ENCODE results near the gene PUM2.
"Not testable (repeated sequence)": the region's sequence is repeated elsewhere in the genome, so short reads cannot be mapped to it uniquely, and the experiment has no call there.

Gene PUM2

GRCh38 chr2:20371323-20372025 is 20.8 kb upstream of the PUM2 start:
- Histone ChIP-seq H3K36me3 (0 out of 22 replicates have a peak, but pooled peaks cover 0 to 4% (median 0%) of the 10 kb centered on the region in 11 experiments), H3K4me3 (no peak overlapping the region), H3K4me2 (no peak overlapping the region)

GRCh38 chr2:20370191-20370590 is 19.5 kb upstream of the PUM2 start:
- H3K4me3 ChIP-seq: no peak overlapping the region
- H3K4me2 ChIP-seq: no peak overlapping the region
- 0 out of 22 replicates have a peak, but pooled peaks cover 0 to 4% (median 0%) of the 10 kb centered on the region in 11 experiments for H3K36me3 ChIP-seq
- H3K27me3 ChIP-seq: no peaks in the 10 kb centered on the region
- no peak overlapping the region for H3K27ac ChIP-seq
- TF ChIP-seq Cebpa-rat (IDR thresholded peaks at IDR 0.05): no peak
- H3K9me3 ChIP-seq (replicated peaks in 1 of 11): peaks cover 13 to 28% (median 23%) of the 10 kb centered on the region in 11 experiments
- peaks cover 0 to 16% (median 0%) of the 10 kb centered on the region in 10 experiments; a peak in 8 of 20 replicates for H3K4me1 ChIP-seq
- H3K9ac ChIP-seq: no peak overlapping the region
- H4K20me1 ChIP-seq: no peaks in the 10 kb centered on the region

More at GRCh38 chr2:20371323-20372025, 20.8 kb upstream of the PUM2 start:
- H3K9ac ChIP-seq: no peak overlapping the region
- H3K27ac ChIP-seq: no peak overlapping the region
- no peak for TF ChIP-seq Cebpa-rat (IDR thresholded peaks at IDR 0.05)
- H3K4me1 ChIP-seq: peaks cover 0 to 3% (median 0%) of the 10 kb centered on the region in 10 experiments; a peak in 4 of 20 replicates
- no peaks in the 10 kb centered on the region for H4K20me1 ChIP-seq
- H3K9me3 ChIP-seq (replicated peaks in 1 of 11): peaks cover 13 to 28% (median 23%) of the 10 kb centered on the region in 11 experiments
- no peaks in the 10 kb centered on the region for H3K27me3 ChIP-seq

- Histone ChIP-seq H3K4me3 (no peak overlapping the region), H3K36me3 (0 out of 22 replicates have a peak, but pooled peaks cover 0 to 4% (median 0%) of the 10 kb centered on the region in 11 experiments), H3K9me3 (replicated peaks in 1 of 11) (peaks cover 13 to 28% (median 23%) of the 10 kb centered on the region in 11 experiments), H3K27ac (no peak overlapping the region), H4K20me1 (no peaks in the 10 kb centered on the region), H3K9ac (no peak overlapping the region), H3K27me3 (no peaks in the 10 kb centered on the region), H3K4me1 (peaks cover 0 to 24% (median 0%) of the 10 kb centered on the region in 10 experiments; a peak in 8 of 20 replicates), H3K4me2 (no peak overlapping the region)
- no peak for TF ChIP-seq Cebpa-rat (IDR thresholded peaks at IDR 0.05)
Observed at GRCh38 chr2:20369366-20369765, 18.7 kb upstream of the PUM2 start.

GRCh38 chr2:20368706-20369105 is 18.1 kb upstream of the PUM2 start:
- TF ChIP-seq Cebpa-rat (IDR thresholded peaks at IDR 0.05): no peak
- H3K4me2 ChIP-seq: no peak overlapping the region
- H3K27ac ChIP-seq: no peak overlapping the region
- H3K27me3 ChIP-seq: no peaks in the 10 kb centered on the region
- H3K36me3 ChIP-seq: 0 out of 22 replicates have a peak, but pooled peaks cover 0 to 4% (median 0%) of the 10 kb centered on the region in 11 experiments
- H4K20me1 ChIP-seq: no peaks in the 10 kb centered on the region
- H3K4me3 ChIP-seq: no peak overlapping the region
- no peak overlapping the region for H3K9ac ChIP-seq
- peaks cover 0 to 31% (median 0%) of the 10 kb centered on the region in 10 experiments; a peak in 8 of 20 replicates for H3K4me1 ChIP-seq
- peaks cover 13 to 28% (median 23%) of the 10 kb centered on the region in 11 experiments for H3K9me3 ChIP-seq (replicated peaks in 1 of 11)

- not testable (repeated sequence) for H3K4me2 ChIP-seq, H3K27me3 ChIP-seq, H4K20me1 ChIP-seq, H3K36me3 ChIP-seq, H3K9ac ChIP-seq, H3K4me3 ChIP-seq, H3K27ac ChIP-seq
- H3K9me3 ChIP-seq (replicated peaks in 1 of 11): peaks cover 13 to 28% (median 23%) of the 10 kb centered on the region in 11 experiments
- H3K4me1 ChIP-seq: peaks cover 0 to 38% (median 0%) of the 10 kb centered on the region in 10 experiments; a peak in 8 of 20 replicates
Observed at GRCh38 chr2:20367929-20368328, 17.3 kb upstream of the PUM2 start.

- peak overlapping the region in 2 of 11 experiments; percentile 77 to 87; a peak in 2 of 22 replicates for H3K4me2 ChIP-seq
- H3K4me3 ChIP-seq: no peak overlapping the region
- H3K27ac ChIP-seq: no peak overlapping the region; a peak in 1 of 22 replicates
- H3K27me3 ChIP-seq: no peaks in the 10 kb centered on the region
- TF ChIP-seq Cebpa-rat (IDR thresholded peaks at IDR 0.05): no peak
- peaks cover 13 to 28% (median 23%) of the 10 kb centered on the region in 11 experiments for H3K9me3 ChIP-seq (replicated peaks in 1 of 11)
- H3K4me1 ChIP-seq: peaks cover 0 to 48% (median 0%) of the 10 kb centered on the region in 10 experiments; a peak in 8 of 20 replicates
- H3K36me3 ChIP-seq: 0 out of 22 replicates have a peak, but pooled peaks cover 0 to 4% (median 0%) of the 10 kb centered on the region in 11 experiments
- no peaks in the 10 kb centered on the region for H4K20me1 ChIP-seq
- no peak overlapping the region for H3K9ac ChIP-seq
Observed at GRCh38 chr2:20366672-20367116, 16.1 kb upstream of the PUM2 start.

GRCh38 chr2:20365249-20365817 is 14.7 kb upstream of the PUM2 start:
- H3K4me3 ChIP-seq: no peak overlapping the region

GRCh38 chr2:20363578-20363977 is 12.9 kb upstream of the PUM2 start:
- H3K9me3 ChIP-seq (replicated peaks in 1 of 11): peaks cover 12 to 21% (median 18%) of the 10 kb centered on the region in 11 experiments
- H3K4me2 ChIP-seq: peak overlapping the region in 2 of 11 experiments; percentile 77 to 87; a peak in 4 of 22 replicates
- H3K9ac ChIP-seq: no peak overlapping the region
- H3K27ac ChIP-seq: peak overlapping the region in 1 of 11 experiments; percentile 48; a peak in 1 of 22 replicates
- peaks cover 0 to 50% (median 0%) of the 10 kb centered on the region in 10 experiments; a peak in 8 of 20 replicates for H3K4me1 ChIP-seq
- 0 out of 22 replicates have a peak, but pooled peaks cover 0 to 4% (median 0%) of the 10 kb centered on the region in 11 experiments for H3K36me3 ChIP-seq
- H3K4me3 ChIP-seq: no peak overlapping the region
- no peaks in the 10 kb centered on the region for H4K20me1 ChIP-seq
- TF ChIP-seq Cebpa-rat (IDR thresholded peaks at IDR 0.05): no peak
- H3K27me3 ChIP-seq: no peaks in the 10 kb centered on the region

More at GRCh38 chr2:20365249-20365817, 14.7 kb upstream of the PUM2 start:
- Histone ChIP-seq H3K27ac (peak overlapping the region in 3 of 11 experiments; percentile 18 to 53 (median 38); a peak in 5 of 22 replicates), H3K9me3 (replicated peaks in 1 of 11) (peaks cover 13 to 28% (median 23%) of the 10 kb centered on the region in 11 experiments), H3K4me1 (peaks cover 0 to 50% (median 0%) of the 10 kb centered on the region in 10 experiments; a peak in 8 of 20 replicates), H3K4me2 (peak overlapping the region in 4 of 11 experiments; percentile 27 to 87 (median 71); a peak in 7 of 22 replicates), H3K27me3 (no peaks in the 10 kb centered on the region), H4K20me1 (no peaks in the 10 kb centered on the region), H3K9ac (no peak overlapping the region), H3K36me3 (0 out of 22 replicates have a peak, but pooled peaks cover 0 to 4% (median 0%) of the 10 kb centered on the region in 11 experiments)
- no peak for TF ChIP-seq Cebpa-rat (IDR thresholded peaks at IDR 0.05)

All from BLaER1 treated with 17β-estradiol and CSF1 and Interleukin-3, amounts not matched to agents 10 nM and 100 nM (cell line).